Measurements from ENCODE around the gene NOTCH1.

DNA sequence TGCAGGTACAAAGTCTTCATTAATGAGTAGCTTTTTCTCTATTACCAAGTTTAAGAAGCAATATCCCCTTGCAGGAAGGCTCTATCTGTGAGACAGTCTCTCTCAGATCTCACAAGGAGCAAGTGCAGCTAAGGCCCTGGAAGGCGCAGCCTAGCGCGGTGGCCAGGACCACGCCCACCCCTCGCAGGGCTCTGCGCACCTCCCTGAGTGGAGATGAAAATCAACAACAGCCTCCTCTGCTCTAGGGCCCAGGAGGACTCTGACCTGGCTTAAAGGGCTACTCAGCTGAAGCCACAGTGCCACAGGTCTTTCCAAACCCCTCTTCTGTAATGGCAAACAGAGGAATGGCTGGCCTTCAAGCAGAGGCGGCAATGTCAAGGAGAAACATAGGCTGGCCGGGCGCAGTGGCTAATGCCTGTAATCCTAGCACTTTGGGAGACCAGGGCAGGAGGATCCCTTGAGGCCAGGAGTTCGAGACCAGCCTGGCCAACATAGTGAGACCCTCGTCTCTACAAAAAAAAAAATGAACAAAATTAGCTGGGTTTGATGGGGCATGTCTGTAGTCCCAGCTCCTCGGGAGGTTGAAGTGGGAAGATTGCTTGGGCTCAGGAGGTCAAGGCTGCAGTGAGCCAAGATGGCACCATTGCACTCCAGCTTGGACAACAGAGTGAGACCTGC is 74.9 kb downstream of the NOTCH1 start:
- TF ChIP-seq GATA2 (IDR thresholded peaks at IDR 0.05; ENCODE audit: low read depth, low read length) (no peak), GATA3 (IDR thresholded peaks at IDR 0.05; ENCODE audit: low read depth, low read length) (no peak)
